ENCODE results near the gene NYAP1.
"Not testable (repeated sequence)": the region's sequence is repeated elsewhere in the genome, so short reads cannot be mapped to it uniquely, and the experiment has no call there.

Gene NYAP1

DNA sequence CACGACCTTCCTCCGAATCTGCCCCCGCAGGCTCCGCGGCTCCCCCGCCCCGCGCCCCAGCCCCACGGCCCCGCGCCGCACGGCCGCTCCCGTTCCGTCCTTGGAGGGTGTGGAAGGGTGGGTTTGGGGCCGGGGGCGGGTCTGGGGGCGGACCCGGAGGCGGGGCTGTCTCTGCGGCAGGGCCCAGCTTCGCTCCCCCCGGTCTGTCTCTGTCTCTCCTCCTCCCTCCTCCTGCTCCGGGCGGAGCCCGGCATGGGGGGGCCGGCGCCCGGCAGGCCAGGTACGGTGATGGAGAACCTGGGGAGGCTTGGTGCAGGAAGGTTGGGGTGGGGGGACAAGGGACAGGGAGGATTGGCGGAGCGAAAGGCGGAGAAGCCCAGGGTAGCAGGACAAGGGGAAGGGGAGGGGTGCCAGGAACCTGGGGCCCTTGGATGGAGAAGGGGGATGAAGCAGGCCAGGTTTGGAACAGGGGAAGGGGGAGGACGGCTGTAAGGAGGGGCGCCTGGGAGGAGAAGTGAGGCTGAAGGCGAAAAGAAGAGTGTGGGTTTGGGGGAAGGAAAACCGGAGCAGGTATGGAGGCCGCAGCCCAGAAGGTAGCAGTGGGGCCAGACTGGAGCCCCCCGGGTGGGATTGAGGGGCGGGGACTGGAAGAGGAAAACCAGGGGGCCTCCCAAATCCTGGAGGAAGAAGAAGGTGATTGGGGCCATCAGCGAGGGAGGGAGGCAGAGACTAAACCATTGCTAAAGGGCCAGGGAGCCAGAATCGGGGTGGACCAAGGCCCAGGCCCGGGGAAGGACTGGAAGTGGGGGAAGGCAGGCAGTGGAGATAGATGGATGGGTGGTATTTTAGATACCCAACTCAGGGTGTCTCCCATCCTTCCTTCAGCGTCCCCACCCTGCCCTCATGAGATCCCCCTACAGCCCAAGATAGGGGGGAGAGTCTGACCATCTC, at the start of gene NYAP1:
NYAP1 (plus strand) TSS at position 206 of the 951 bp plus-strand sequence. CDS start 1,385 bp downstream, outside the sequence.
- no peak for DNase-seq (ENCODE audit: low read depth in 2 of 2)

DNA sequence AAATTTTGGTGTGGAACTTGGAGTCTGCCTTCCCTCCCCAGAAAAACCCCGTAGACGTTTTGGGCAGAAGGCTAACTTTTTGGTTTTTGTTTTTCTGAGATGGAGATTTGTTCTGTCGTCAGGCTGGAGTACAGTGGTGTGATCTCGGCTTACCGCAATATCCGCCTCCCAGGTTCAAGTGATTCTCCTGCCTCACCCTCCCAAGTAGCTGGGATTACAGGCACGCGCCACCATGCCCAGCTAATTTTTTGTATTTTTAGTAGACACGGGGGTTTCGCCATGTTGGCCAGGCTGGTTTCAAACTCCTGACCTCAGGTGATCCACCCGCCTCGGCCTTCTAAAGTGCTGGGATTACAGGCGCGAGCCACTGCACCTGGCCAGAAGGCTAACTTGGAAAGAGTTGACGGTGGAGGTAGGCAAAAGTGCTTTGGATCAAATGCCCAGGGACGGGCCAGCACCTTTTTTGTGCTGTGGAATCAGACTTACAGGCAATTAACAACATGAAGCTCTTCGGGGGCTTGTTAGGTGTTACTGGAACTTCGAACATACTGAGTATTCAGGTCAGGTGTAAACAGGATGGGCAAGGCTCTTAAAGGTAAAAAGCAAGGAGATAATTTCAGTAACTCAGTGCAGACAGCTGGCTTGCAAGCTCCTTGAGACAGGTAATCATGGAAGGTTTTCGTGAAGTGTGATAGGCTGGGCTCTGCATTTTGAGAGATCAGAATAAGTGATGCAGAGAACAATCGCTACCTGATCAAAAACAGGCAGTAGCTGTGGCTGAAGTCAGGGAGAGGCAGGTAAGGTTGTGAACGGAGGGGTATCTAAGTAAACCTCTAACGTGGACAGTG, 49.2 kb upstream of the NYAP1 start:
- DNase-seq (ENCODE audit: low read depth in 2 of 2): no peak

DNA sequence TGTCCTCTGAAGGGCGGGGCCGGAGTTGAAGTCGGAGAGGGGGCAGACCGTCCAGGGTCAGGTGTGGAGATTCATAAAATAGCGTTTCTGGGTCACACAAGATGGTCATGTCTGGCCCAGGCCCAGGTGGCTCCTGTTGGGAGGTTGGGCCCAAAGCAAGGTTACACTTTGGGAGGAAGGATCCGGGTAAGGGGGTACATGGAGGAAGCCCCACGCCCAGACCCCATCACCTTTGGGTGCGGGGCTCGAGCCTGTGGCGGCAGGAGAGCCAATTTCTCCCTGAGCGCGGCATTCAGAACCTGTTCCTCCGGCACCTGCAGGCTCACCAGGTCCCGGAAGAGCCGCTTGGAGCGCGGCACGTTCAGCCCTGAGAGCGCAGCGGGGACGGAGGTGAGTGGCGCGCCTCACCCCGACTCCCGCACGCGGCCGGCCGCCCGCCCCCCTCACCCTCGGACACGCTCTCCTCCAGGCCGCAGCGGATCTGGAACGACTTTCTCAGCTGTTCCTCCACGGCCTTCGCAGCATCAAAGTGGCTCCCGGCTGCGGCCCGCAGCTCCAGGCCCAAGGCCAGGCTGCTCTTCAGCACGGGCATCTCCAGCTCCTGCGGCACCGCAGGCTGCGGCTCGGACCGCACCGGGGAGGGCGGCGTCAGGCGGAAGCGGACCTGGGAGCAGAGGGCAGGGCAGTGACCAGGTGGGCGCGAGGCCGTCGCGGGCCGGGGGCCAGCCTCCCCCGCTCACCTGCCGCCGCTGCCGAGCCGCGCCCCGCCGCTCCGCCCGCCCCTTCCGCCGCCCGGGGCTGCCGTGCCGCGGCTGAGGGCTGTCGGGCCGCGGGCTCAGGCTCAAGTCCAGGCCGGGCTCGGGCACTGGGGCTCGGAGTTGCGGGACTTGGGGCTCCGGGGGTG, 48.1 kb upstream of the NYAP1 start:
- DNase-seq (ENCODE audit: low read depth in 2 of 2): peak; percentile 19 to 26

DNA sequence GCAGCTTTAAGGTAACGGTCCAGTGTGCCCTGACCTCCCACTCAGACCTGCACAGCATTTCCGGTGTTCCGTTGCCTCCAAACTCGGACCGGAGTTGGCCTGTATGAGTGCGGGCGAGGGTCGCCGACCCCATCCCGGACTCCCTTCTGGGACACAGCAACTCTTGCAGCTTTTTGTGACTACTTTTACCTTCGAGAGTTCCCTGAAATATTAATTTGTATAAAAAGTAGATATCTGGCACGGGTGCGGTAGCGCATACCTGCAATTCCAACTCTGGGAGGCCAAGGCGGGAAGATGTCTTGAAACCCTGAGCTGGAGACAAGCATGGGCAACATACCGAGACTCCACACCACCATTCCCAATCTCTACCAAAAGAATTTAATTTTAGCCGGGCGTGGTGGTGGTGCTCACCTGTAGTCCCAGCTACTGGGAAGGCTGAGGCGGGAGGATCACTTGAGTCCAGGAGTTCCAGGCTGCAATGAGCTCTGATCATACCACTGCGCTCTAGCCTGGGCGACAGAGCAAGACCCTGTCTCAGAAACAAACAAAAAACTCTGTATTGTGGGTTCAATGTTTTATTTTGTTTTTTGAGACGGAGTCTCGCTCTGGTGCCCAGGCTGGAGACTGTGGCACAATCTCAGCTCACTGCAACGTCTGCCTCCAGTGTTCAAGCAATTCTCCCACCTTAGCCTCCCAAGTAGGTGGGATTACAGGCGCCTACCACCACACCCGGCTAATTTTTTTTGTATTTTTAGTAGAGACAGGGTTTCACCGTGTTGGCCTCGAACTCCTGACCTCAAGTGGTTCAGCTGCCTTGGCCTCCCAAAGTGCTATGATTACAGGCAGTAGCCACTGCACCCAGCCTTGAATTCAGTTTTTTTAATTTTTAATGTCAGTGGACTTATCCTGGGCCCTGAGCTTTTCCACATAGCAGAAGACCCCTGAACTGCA, 46.3 kb upstream of the NYAP1 start:
- no peak for DNase-seq (ENCODE audit: low read depth in 2 of 2)

GRCh38 chr7:100438172-100438571, 45.6 kb upstream of the NYAP1 start:
- DNase-seq (ENCODE audit: low read depth in 2 of 2): no peak

GRCh38 chr7:100438731-100439130, 45.0 kb upstream of the NYAP1 start:
- DNase-seq (ENCODE audit: low read depth in 2 of 2): not testable (repeated sequence)

GRCh38 chr7:100439244-100439643, 44.5 kb upstream of the NYAP1 start:
- not testable (repeated sequence) for DNase-seq (ENCODE audit: low read depth in 2 of 2)

GRCh38 chr7:100441641-100442535, 41.8 kb upstream of the NYAP1 start:
- no peak for DNase-seq (ENCODE audit: low read depth in 2 of 2)

DNA sequence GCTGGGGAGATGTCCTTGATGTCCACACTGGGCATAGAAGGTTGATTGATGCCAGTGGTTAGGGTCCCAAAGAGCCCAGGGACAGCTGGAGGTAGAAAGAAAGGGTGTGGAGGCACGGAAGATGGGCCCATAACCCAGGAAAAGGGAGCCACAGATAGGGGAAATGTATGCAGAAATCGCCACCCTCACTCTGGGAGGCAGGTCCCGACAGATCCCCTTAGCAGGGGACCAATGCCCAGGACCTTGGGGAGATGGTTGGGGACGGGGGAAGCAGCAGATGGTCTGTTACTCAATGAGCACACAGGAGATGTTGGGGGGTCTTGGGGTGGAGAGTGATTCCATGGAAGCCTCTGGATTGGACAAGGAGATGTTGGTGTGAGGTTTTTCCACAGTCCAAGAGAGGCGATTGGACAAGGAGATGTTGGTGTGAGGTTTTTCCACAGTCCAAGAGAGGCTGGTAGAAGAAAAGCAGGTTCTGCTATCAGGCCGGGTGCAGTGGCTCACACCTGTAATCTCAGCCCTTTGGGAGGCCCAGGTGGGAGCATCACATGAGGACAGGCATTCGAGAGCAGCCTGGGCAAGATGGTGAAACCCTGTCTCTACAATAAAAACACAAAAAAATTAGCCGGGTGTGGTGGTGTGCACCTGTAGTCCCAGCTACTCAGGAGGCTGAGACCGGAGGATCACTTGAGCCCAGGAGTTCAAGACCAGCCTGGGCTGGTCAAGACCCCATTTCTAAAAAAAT, 40.5 kb upstream of the NYAP1 start:
- no peak for DNase-seq (ENCODE audit: low read depth in 2 of 2)

DNA sequence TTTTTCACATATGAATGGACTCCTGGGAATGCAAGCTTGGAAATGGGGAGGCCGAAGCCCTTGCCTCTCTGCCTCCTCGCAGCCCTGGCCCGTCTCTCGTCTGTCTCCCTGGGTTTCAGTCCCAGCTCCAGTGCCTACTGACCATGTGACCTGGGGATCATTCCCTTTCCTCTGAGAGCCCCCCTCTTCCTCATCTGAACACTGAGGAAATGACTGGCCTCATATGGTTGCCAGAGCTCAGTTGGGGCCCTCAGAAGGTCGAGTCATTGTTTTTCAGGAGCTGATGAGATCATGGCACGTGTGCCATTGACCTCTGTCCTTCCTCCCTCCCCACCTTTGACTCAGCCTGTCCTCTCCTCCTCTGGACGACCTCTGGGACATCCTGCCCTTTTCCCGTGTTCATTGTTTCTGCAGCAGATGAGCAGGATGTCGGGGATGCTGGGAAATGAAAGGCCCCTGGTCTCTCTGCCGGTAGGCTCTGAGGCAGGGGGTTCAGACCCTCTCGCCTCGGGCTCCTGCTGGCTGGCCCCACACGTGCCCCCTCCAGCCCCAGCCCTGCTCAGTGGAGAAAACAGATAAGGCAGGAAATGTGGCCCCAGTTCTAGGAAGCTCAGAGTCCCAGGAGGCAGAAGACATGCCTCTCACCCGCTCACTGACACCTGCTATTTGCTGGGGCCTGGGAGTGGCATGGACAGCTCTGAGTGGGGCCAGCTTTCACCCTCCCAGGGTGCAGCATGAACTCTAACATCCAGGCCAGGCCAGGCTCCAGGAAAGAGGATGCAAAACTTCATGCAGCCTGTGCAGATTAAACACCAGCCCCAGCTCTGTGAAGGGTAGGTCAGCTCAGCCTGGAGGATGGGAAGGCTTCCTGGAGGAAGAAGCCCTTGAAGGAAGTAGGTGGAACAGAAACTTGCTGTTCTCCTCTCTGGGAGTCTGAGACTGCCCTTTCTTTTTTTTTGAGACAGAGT, 39.1 kb upstream of the NYAP1 start:
- DNase-seq (ENCODE audit: low read depth in 2 of 2): no peak

- no peak for DNase-seq (ENCODE audit: low read depth in 2 of 2)
These were observed 37.7 kb upstream of the NYAP1 start for GRCh38 chr7:100446040-100446439.

GRCh38 chr7:100447363-100447762, 36.4 kb upstream of the NYAP1 start:
- DNase-seq (ENCODE audit: low read depth in 2 of 2): not testable (repeated sequence)

DNA sequence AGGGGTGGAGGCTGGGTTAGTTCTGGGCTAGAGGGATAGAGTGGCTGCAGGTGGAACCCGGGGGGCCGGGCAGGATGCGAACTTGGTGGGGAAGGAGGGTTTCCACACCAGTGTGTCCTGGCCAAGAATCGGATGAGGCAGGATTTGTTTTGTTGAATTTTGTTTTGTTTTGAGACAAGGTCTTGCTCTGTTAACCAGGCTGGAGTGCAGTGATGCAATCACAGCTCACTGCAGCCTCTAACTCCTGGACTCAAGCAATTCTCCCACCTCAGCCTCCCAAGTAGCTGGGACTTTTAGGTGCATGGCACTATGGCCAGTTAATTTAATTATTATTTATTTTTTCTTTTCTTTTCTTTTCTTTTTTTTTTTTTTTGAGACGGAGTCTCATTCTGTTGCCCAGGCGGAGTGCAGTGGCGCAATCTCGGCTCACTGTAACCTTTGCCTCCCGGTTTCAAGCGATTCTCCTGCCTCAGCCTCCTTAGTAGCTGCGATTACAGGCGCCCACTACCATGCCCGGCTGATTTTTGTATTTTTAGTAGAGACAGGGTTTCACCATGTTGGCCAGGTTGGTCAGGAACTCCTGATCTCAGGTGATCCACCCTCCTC, 34.4 kb upstream of the NYAP1 start:
- no peak for DNase-seq (ENCODE audit: low read depth in 2 of 2)

GRCh38 chr7:100452513-100452912, 31.2 kb upstream of the NYAP1 start:
- no peak for DNase-seq (ENCODE audit: low read depth in 2 of 2)

DNA sequence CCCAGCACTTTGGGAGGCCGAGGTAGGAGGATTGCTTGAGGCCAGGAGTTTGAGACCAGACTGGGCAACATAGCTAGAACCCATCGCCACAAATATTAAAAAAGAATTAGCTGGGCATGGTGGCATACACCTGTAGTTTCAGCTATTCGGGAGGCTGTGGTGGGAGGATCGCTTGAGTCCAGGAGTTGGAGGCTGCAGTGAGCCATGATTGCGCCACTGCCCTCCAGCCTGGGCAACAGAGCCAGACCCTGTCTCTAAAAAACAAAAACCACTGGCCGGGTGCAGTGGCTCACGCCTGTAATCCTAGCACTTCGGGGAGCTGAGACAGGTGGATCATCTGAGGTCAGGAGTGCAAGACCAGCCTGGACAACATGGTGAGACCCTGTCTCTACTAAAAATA, 29.9 kb upstream of the NYAP1 start:
- not testable (repeated sequence) for DNase-seq (ENCODE audit: low read depth in 2 of 2)

DNA sequence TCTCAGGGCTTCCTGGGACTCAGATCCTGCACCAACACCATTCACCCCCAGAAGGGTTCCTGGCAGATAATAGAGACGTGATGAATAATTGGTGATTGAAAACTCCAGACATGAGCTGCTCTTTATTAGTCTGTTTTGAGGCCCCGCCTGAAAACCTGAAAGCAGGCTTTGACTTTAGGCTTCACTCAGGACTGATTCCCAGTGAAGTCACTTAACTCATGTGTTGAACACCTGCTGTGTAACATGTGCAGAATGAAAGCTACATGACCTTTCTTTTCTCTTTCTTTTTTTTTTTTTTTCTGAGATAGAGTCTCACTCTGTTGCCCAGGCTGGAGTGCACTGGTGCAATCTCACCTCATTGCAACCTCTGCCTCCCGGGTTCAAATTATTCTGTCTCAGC, 28.5 kb upstream of the NYAP1 start:
- no peak for DNase-seq (ENCODE audit: low read depth in 2 of 2)

GRCh38 chr7:100456562-100456961, 27.2 kb upstream of the NYAP1 start:
- no peak for DNase-seq (ENCODE audit: low read depth in 2 of 2)
